Measurements from ENCODE around the gene APOBEC3G.

GRCh38 chr22:39130152-39130704 lies 53.2 kb downstream of the APOBEC3G start:
- TF ChIP-seq CTCF (optimal IDR thresholded peaks at IDR 0.05 in 1 of 3, IDR thresholded peaks at IDR 0.05 in 1 of 3, conservative IDR thresholded peaks at IDR 0.05 in 1 of 3; ENCODE audit: extremely low read depth in 1 of 3, insufficient read depth in 2 of 3, low read length in 3 of 3): no peak
- TF ChIP-seq EZH2 (IDR thresholded peaks at IDR 0.05; ENCODE audit: low read length): no peak

All from keratinocyte (primary cell).